GM12878 (cell line): ENCODE results near the gene NFAM1. TPM values are rescaled to one million over a fixed set of nuclear protein-coding genes. Genes with fewer than 3 reads are reported as not detected.

Experiments used
- ATAC-seq: fragments of 200-7000 bp; cut with Tn5 transposase; 3 replicates; pipeline ENCODE4 v1.9.1; 2020; ENCODE audit warnings: mild to moderate bottlenecking, moderate library complexity
- BruUV-seq: library from RNA; stranded (reverse); fragments of 400-500 nt; replicated peaks from 2 replicates; lab custom pipeline; 2021; lab: Mats Ljungman, UMichigan
- CTCF ChIA-PET: fragments of 300-600 bp; sonication (Branson Sonifier 250); formaldehyde crosslinking; extraction: SDS; loops from one replicate; lab custom pipeline; 2021; ENCODE audit warnings: inconsistent platforms; lab: Yijun Ruan, JAX
- POLR2A ChIA-PET: fragments of 350-600 bp; formaldehyde crosslinking; extraction: SDS; loops from one replicate; lab custom pipeline; 2021; ENCODE audit warnings: inconsistent platforms; lab: Charles Lee
- RAD21 ChIA-PET: fragments of 300-600 bp; sonication (Branson Sonifier 250); formaldehyde crosslinking; loops from one replicate; lab custom pipeline; 2023; ENCODE audit warnings: antibody characterized with exemption; ENCODE audit not compliant: unreplicated experiment; lab: Charles Lee
- SMC1A ChIA-PET: fragments of 300-600 bp; sonication (Branson Sonifier 250); formaldehyde crosslinking; loops from one replicate; lab custom pipeline; 2023; ENCODE audit not compliant: unreplicated experiment, uncharacterized antibody; lab: Charles Lee
- DNase-seq: peaks from one replicate; pipeline ENCODE4 v3.0.0-alpha.2; 2011; ENCODE audit warnings: low read depth, low spot score
- FAIRE-seq: peaks from 3 replicates; lab custom pipeline; 2011; peaks lifted over from hg19 to GRCh38; lab: Jason Lieb, UNC
- H2AFZ ChIP-seq: 2 replicates; pipeline ENCODE4 v1.6.0; 2011; ENCODE audit warnings: low read depth, low read length, control low read depth; ENCODE audit not compliant: control insufficient read depth
- H3K27ac ChIP-seq: 2 replicates; pipeline ENCODE4 v1.5.1; 2011; ENCODE audit warnings: control low read depth; ENCODE audit not compliant: control insufficient read depth, insufficient read depth
- H3K27me3 ChIP-seq, 2 experiments: replicated peaks in 1 of 2; 2 replicates each; pipeline versions ENCODE4 v1.6.0 to v1.6.1; 2011; ENCODE audit warnings: low read length in 1 of 2; ENCODE audit not compliant: control insufficient read depth in 2 of 2, insufficient read depth in 2 of 2
- H3K36me3 ChIP-seq, 2 experiments: 2 replicates each; pipeline ENCODE4 v1.5.1; 2011; ENCODE audit warnings: low read length in 1 of 2; ENCODE audit not compliant: control insufficient read depth in 2 of 2, insufficient read depth in 2 of 2
- H3K4me1 ChIP-seq: 2 replicates; pipeline ENCODE4 v1.6.1; 2011; ENCODE audit warnings: mild to moderate bottlenecking, low read length, moderate library complexity, mixed read lengths; ENCODE audit not compliant: control insufficient read depth, insufficient read depth
- H3K4me2 ChIP-seq: 2 replicates; pipeline ENCODE4 v1.6.0; 2011; ENCODE audit warnings: control low read depth; ENCODE audit not compliant: control insufficient read depth, insufficient read depth
- H3K4me3 ChIP-seq: fragments of 200-600 bp; sonication (generic); 2 replicates; pipeline ENCODE4 v1.5.1; 2016
- H3K79me2 ChIP-seq: 2 replicates; pipeline ENCODE4 v1.6.0; 2011; ENCODE audit warnings: low read length; ENCODE audit not compliant: control insufficient read depth, insufficient read depth
- H3K9ac ChIP-seq: 2 replicates; pipeline ENCODE4 v1.8.0; 2011; ENCODE audit warnings: low read length, control low read depth, mixed read lengths; ENCODE audit not compliant: control insufficient read depth, insufficient read depth
- H3K9me3 ChIP-seq: replicated peaks from 3 replicates; pipeline ENCODE4 v1.5.1; 2011; ENCODE audit warnings: mild to moderate bottlenecking, low read length; ENCODE audit not compliant: control insufficient read depth, insufficient read depth
- H4K20me1 ChIP-seq: 2 replicates; pipeline ENCODE4 v1.6.0; 2011; ENCODE audit not compliant: control insufficient read depth, insufficient read depth
- E2F8 ChIP-seq: fragments of 450-650 bp; IDR thresholded peaks from 2 replicates; pipeline ENCODE4 v1.6.1; 2018; ENCODE audit warnings: mild to moderate bottlenecking, low read depth, moderate library complexity; ENCODE audit not compliant: partially characterized antibody
- ESRRA ChIP-seq: IDR thresholded peaks from 2 replicates; pipeline ENCODE4 v1.6.1; 2012; ENCODE audit warnings: mild to moderate bottlenecking, low read length, improper control_type of control experiment
- ETV6 ChIP-seq, 2 experiments: fragments of 450-650 bp in 1 of 2; IDR thresholded peaks in 1 of 2; conservative IDR thresholded peaks in 1 of 2; 2 replicates each; pipeline ENCODE4 v1.6.1; 2014; ENCODE audit warnings: antibody characterized with exemption in 1 of 2, borderline replicate concordance in 1 of 2, low read depth in 1 of 2, mild to moderate bottlenecking in 1 of 2, moderate library complexity in 1 of 2
- LARP7 ChIP-seq: fragments of 450-650 bp; IDR thresholded peaks from 2 replicates; pipeline ENCODE4 v1.6.1; 2017; ENCODE audit warnings: mild to moderate bottlenecking
- NBN ChIP-seq: fragments of 450-650 bp; IDR thresholded peaks from 2 replicates; pipeline ENCODE4 v1.6.1; 2016
- SRF ChIP-seq, 2 experiments: IDR thresholded peaks; 2 replicates each; pipeline ENCODE4 v1.6.1; 2011; ENCODE audit warnings: low read depth in 2 of 2, low read length in 2 of 2, mild to moderate bottlenecking in 1 of 2, moderate library complexity in 1 of 2
- ZNF687 ChIP-seq: fragments of 450-650 bp; IDR thresholded peaks from 2 replicates; pipeline ENCODE4 v1.6.1; 2017; ENCODE audit warnings: mild to moderate bottlenecking, moderate library complexity
- WGBS: methylation state at CpG from one replicate; pipeline ENCODE4 v1.1.6; 2016; ENCODE audit warnings: low lambda C conversion rate; ENCODE audit not compliant: insufficient replicate concordance, insufficient coverage; ENCODE audit errors: missing lambda C conversion rate; 5-methylcytosine and 5-hydroxymethylcytosine counted together
- in situ Hi-C: fragments of 300-500 bp; cut with MboI; formaldehyde crosslinking; loops from 9 replicates; pipeline ENCODE4 v1.14.3; 2018; ENCODE audit warnings: mixed read lengths
- intact Hi-C: fragments of 100-400 bp; cut with micrococcal nuclease; formaldehyde crosslinking; loops from one replicate; pipeline ENCODE4 v1.14.2; 2022; ENCODE audit not compliant: unreplicated experiment
- polyA plus RNA-seq, 11 experiments: library from polyadenylated mRNA; depleted of rRNA in 4 of 11; unstranded in 6 of 11; stranded (reverse) in 5 of 11; fragments of >200 nt; fragmentation: Nextera tagmentation in 4 of 11; fragmentation: Illumina TruSeq in 1 of 11; extraction: Ambion mirVana in 4 of 11; extraction: Trizol in 1 of 11; gene quantifications; 1 replicate in 1 of 11; 2 replicates in 10 of 11; pipeline versions ENCODE4 v1.2.1 to v1.2.3, GENCODE V29; 2011 to 2016; ENCODE audit warnings: inconsistent platforms in 2 of 11, missing spikeins in 2 of 11, low read depth in 1 of 11
- total RNA-seq, 4 experiments: library from RNA; depleted of rRNA in 3 of 4; stranded (reverse); fragments of >200 nt in 3 of 4; fragmentation: Illumina TruSeq in 1 of 4; extraction: Trizol in 1 of 4; gene quantifications; 2 replicates each; pipeline versions ENCODE4 v1.2.1 to v1.2.3, GENCODE V29; 2013 to 2021
- TF ChIP-seq, protein P1 (sequence below): IDR thresholded peaks from 2 replicates; pipeline ENCODE4 v1.6.1; 2011; ENCODE audit warnings: borderline replicate concordance, low read depth, mild to moderate bottlenecking, moderate library complexity, low read length; ENCODE audit not compliant: insufficient read depth, poor library complexity, severe bottlenecking

Gene NFAM1
- total and polyA plus RNA-seq, 10 of the 15 experiments (the other 5 are each of a cell fraction or from before 2014, with no cell fraction given), result 0.13 to 1.3 (median 0.24) TPM; not detected in 3

GRCh38 chr22:42428760-42429159, 3.4 kb downstream of the NFAM1 start:
- DNase-seq (no peak), FAIRE-seq (no peak), ATAC-seq (no peak)
- Histone ChIP-seq H2AFZ (no peak overlapping the region), H3K27ac (no peak overlapping the region), H3K36me3 (no peaks in the 10 kb centered on the region), H3K9ac (no peak overlapping the region), H3K4me2 (no peak overlapping the region), H3K27me3 (no peaks in the 10 kb centered on the region), H3K9me3 (no peaks in the 10 kb centered on the region), H3K4me3 (no peak overlapping the region), H3K79me2 (no peaks in the 10 kb centered on the region), H3K4me1 (no peaks in the 10 kb centered on the region; the same call in 1 of the 2 replicates), H4K20me1 (no peaks in the 10 kb centered on the region; the same call in 1 of the 2 replicates)
- RAD21 ChIA-PET, result no interaction called here
- 5% methylated on average over 3 of the region's 3 CpGs for WGBS
- TF ChIP-seq NBN, result no peak
- TF ChIP-seq, protein P1, sequence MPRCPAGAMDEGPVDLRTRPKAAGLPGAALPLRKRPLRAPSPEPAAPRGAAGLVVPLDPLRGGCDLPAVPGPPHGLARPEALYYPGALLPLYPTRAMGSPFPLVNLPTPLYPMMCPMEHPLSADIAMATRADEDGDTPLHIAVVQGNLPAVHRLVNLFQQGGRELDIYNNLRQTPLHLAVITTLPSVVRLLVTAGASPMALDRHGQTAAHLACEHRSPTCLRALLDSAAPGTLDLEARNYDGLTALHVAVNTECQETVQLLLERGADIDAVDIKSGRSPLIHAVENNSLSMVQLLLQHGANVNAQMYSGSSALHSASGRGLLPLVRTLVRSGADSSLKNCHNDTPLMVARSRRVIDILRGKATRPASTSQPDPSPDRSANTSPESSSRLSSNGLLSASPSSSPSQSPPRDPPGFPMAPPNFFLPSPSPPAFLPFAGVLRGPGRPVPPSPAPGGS, result no peak
- no peak for TF ChIP-seq ETV6 (conservative IDR thresholded peaks at IDR 0.05 in 1 of 2, IDR thresholded peaks at IDR 0.05 in 1 of 2; ENCODE audit: borderline replicate concordance in 1 of 2, low read depth in 1 of 2)
- no peak for TF ChIP-seq LARP7
- no peak for TF ChIP-seq E2F8
- TF ChIP-seq ZNF687, result no peak
- no peak for TF ChIP-seq SRF (IDR thresholded peaks at IDR 0.05; ENCODE audit: low read depth in 2 of 2, low read length in 2 of 2)
- no peak for TF ChIP-seq ESRRA
- CTCF ChIA-PET, result interaction anchor here (1.9 kb wide), 1 partner anchor 16 kb away, joined by 5 read pairs; no protein-coding TSS in a partner anchor
- SMC1A ChIA-PET, result interaction anchor here (1.2 kb wide), 1 partner anchor 9 kb away, joined by 5 read pairs; no protein-coding TSS in a partner anchor
- POLR2A ChIA-PET, result no interaction called here
- no TSS peak for BruUV-seq
- in situ Hi-C loops, result no loop called here
- intact Hi-C loops, result no loop called here
